ENCODE measurements around the gene EPHB1. TPM values are rescaled to one million over a fixed set of nuclear protein-coding genes. Genes with fewer than 3 reads are reported as not detected.

The EPHB1 gene
- total and polyA plus RNA-seq, 2 of the 13 experiments (the other 11 are each of a cell fraction or from before 2014, with no cell fraction given) = 0.07 to 0.21 TPM

GRCh38 chr3:134849561-134849960 is 54.5 kb downstream of the EPHB1 start:
- H3K27ac ChIP-seq (ENCODE audit: extremely low read length, insufficient read depth, low read length) = no peak overlapping the region
- in situ Hi-C loops (cut with HindIII; ENCODE audit: extremely low pct_ligation_motif_present, low pct_unique_long_range_greater_than_20kb) = no loop called here
- TF ChIP-seq AGO1 (IDR thresholded peaks at IDR 0.05; ENCODE audit: low read depth, low read length, poor library complexity, severe bottlenecking) = no peak
- TF ChIP-seq ZNF10 (CRISPR knock-in tag; IDR thresholded peaks at IDR 0.05; ENCODE audit: borderline replicate concordance, low read depth) = no peak
- no peak for TF ChIP-seq RCOR2 (CRISPR knock-in tag; IDR thresholded peaks at IDR 0.05)
- TF ChIP-seq GMEB1 (CRISPR knock-in tag; IDR thresholded peaks at IDR 0.05; ENCODE audit: borderline replicate concordance) = no peak
- TF ChIP-seq ZNF337 (CRISPR knock-in tag; IDR thresholded peaks at IDR 0.05; ENCODE audit: borderline replicate concordance, low read depth) = no peak
- TF ChIP-seq ZGPAT (CRISPR knock-in tag; IDR thresholded peaks at IDR 0.05) = no peak
- TF ChIP-seq ZBTB44 (CRISPR knock-in tag; IDR thresholded peaks at IDR 0.05) = no peak
- POLR2A ChIA-PET = no interaction called here
- CTCF ChIA-PET (ENCODE audit: low intra/inter-chr PET ratio, low total read pairs) = no interaction called here
- BruUV-seq (replicated peaks) = no TSS peak
- H2AFZ ChIP-seq (ENCODE audit: low read length) = no peak overlapping the region
- H3K4me3 ChIP-seq (replicated peaks in 1 of 3; ENCODE audit: insufficient read depth in 1 of 3, low read depth in 2 of 3, low read length in 3 of 3) = no peak overlapping the region
- no peak for ATAC-seq
- H3K79me2 ChIP-seq (ENCODE audit: insufficient read depth, low read length) = no peaks in the 10 kb centered on the region
- no peaks in the 10 kb centered on the region for H4K20me1 ChIP-seq (ENCODE audit: insufficient read depth, low read length)
- intact Hi-C loops (cut with micrococcal nuclease; ENCODE audit: unreplicated experiment) = no loop called here
- H3K4me1 ChIP-seq (ENCODE audit: insufficient read depth, low read length) = peaks cover 17% of the 10 kb centered on the region
- H3K9ac ChIP-seq (ENCODE audit: insufficient read depth, low read depth, low read length) = no peak overlapping the region
- no peak for FAIRE-seq
- H3K36me3 ChIP-seq (replicated peaks in 1 of 2; ENCODE audit: control insufficient read depth in 1 of 2, insufficient read depth in 2 of 2, low read length in 2 of 2) = no peaks in the 10 kb centered on the region
- no peak for DNase-seq (ENCODE audit: low spot score)
- H3K27me3 ChIP-seq (ENCODE audit: control insufficient read depth in 1 of 2, insufficient read depth in 2 of 2, low read length in 2 of 2) = no peaks in the 10 kb centered on the region; a peak in 3 of 5 replicates
- H3K9me3 ChIP-seq (ENCODE audit: low read length) = no peaks in the 10 kb centered on the region
- WGBS (ENCODE audit: low lambda C conversion rate) = 0% methylated on average over 2 of the region's 6 CpGs
- H3K4me2 ChIP-seq (ENCODE audit: low read depth, low read length) = no peak overlapping the region
